ENCODE measurements around the gene ARHGEF4. TPM values are rescaled to one million over a fixed set of nuclear protein-coding genes. Genes with fewer than 3 reads are reported as not detected.

Gene ARHGEF4
- total RNA-seq, 1 experiment from 2014 or later: 12.6 TPM

DNA sequence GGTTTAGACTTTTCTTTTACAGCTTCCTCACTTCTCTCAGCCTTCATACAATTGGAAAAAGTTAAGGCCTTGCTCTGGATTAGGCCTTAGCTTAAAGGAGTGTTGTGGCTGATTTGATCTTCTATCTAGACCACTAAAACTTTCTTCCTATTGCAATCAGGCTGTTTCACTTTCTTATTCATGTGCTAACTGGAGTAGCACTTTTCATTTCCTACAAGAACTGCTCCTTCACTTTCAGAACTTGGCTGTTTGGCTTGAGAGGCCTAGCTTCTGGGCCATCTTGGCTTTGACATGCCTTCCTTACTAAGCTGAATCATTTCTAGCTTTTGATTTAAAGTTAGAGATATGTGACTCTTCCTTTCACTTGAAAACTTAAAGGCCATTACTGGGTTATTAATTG, 114.3 kb downstream of the ARHGEF4 start:
- no peak overlapping the region for H2BK5ac ChIP-seq (ENCODE audit: insufficient read length, low read length)
- Mint-ChIP-seq H3K36me3 (ENCODE audit: insufficient read depth in 1 of 3, low read depth in 3 of 3) (peaks cover 0 to 14% (median 0%) of the 10 kb centered on the region in 3 experiments; a peak in 2 of 7 replicates), H3K4me3 (no peak overlapping the region), H3K4me1 (0 out of 4 replicates have a peak, but pooled peaks cover 2% of the 10 kb centered on the region in 2 experiments), H3K27ac (no peak overlapping the region), H3K27me3 (ENCODE audit: low read depth) (no peaks in the 10 kb centered on the region; the same call in none of the 2 replicates), H3K9me3 (peaks cover 11 to 16% of the 10 kb centered on the region in 2 experiments; a peak in 4 of 5 replicates)
- no peak overlapping the region for H3K4ac ChIP-seq (ENCODE audit: low read depth, low read length)
- H4K8ac ChIP-seq (replicated peaks; ENCODE audit: insufficient read length, low read depth, low read length): no peak overlapping the region
- no peak overlapping the region for H4K91ac ChIP-seq (ENCODE audit: insufficient read length, low read depth, low read length)
- H3K79me1 ChIP-seq (ENCODE audit: insufficient read depth, low read depth, low read length, poor library complexity, severe bottlenecking): no peaks in the 10 kb centered on the region
- no peak overlapping the region for H3K18ac ChIP-seq (ENCODE audit: insufficient read length, low read depth, low read length)
- H3K14ac ChIP-seq (ENCODE audit: insufficient read depth, low read length): no peak overlapping the region
- no peak overlapping the region for H2BK120ac ChIP-seq (ENCODE audit: low read depth, low read length, poor library complexity, severe bottlenecking)
- H3K4me1 ChIP-seq (ENCODE audit: insufficient read depth, low read length): no peaks in the 10 kb centered on the region
- no peak overlapping the region for H2AK5ac ChIP-seq (ENCODE audit: insufficient read length, low read length)
- no peak overlapping the region for H2AFZ ChIP-seq (ENCODE audit: low read length)
- no peaks in the 10 kb centered on the region for H3K79me2 ChIP-seq (ENCODE audit: insufficient read depth, low read length)
- no peak overlapping the region for H3K9ac ChIP-seq (ENCODE audit: extremely low read depth, insufficient read length, low read length)
- TF ChIP-seq, protein P1, sequence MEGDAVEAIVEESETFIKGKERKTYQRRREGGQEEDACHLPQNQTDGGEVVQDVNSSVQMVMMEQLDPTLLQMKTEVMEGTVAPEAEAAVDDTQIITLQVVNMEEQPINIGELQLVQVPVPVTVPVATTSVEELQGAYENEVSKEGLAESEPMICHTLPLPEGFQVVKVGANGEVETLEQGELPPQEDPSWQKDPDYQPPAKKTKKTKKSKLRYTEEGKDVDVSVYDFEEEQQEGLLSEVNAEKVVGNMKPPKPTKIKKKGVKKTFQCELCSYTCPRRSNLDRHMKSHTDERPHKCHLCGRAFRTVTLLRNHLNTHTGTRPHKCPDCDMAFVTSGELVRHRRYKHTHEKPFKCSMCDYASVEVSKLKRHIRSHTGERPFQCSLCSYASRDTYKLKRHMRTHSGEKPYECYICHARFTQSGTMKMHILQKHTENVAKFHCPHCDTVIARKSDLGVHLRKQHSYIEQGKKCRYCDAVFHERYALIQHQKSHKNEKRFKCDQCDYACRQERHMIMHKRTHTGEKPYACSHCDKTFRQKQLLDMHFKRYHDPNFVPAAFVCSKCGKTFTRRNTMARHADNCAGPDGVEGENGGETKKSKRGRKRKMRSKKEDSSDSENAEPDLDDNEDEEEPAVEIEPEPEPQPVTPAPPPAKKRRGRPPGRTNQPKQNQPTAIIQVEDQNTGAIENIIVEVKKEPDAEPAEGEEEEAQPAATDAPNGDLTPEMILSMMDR (conservative IDR thresholded peaks at IDR 0.05): no peak
- DNase-seq: no peak
- H4K5ac ChIP-seq (ENCODE audit: insufficient read length, low read depth, low read length): no peak overlapping the region
- no peak overlapping the region for H3K56ac ChIP-seq (ENCODE audit: insufficient read length, low read depth, low read length)
- H2BK20ac ChIP-seq (ENCODE audit: low read depth, low read length, poor library complexity, severe bottlenecking): no peak overlapping the region
- no peak overlapping the region for H3T11ph ChIP-seq (ENCODE audit: low read length)
- no peaks in the 10 kb centered on the region for H3K23me2 ChIP-seq (ENCODE audit: insufficient read length, low read depth, low read length, poor library complexity, severe bottlenecking)
- no peak overlapping the region for H3K4me2 ChIP-seq (ENCODE audit: insufficient read depth, insufficient read length, low read length)
- no peak overlapping the region for H3K27ac ChIP-seq (ENCODE audit: insufficient read length, low read depth, low read length)
- H2BK15ac ChIP-seq (ENCODE audit: low read depth, low read length): no peak overlapping the region
- no peaks in the 10 kb centered on the region for H3K9me3 ChIP-seq (ENCODE audit: control insufficient read depth, low read depth, low read length)
- no peaks in the 10 kb centered on the region for H4K20me1 ChIP-seq (ENCODE audit: control insufficient read depth, insufficient read depth, insufficient read length)
- H3K27me3 ChIP-seq (ENCODE audit: insufficient read depth, low read length): no peaks in the 10 kb centered on the region
- H3K23ac ChIP-seq (ENCODE audit: insufficient read length, low read depth, low read length): no peak overlapping the region
- no peak overlapping the region for H2BK12ac ChIP-seq (ENCODE audit: insufficient read length, low read depth, low read length)
